Ishikawa (cell line): Measurements from ENCODE around the gene CASP9.

Experiments
- FOXM1 ChIP-seq: IDR thresholded peaks from 2 replicates; pipeline ENCODE4 v1.6.1; 2012; ENCODE audit warnings: low read depth, borderline replicate concordance
- RAD21 ChIP-seq: IDR thresholded peaks from 2 replicates; pipeline ENCODE4 v1.6.1; 2012; ENCODE audit warnings: low read depth
- TAF1 ChIP-seq: IDR thresholded peaks from 2 replicates; pipeline ENCODE4 v1.6.1; 2012; ENCODE audit warnings: low read depth, mild to moderate bottlenecking
- USF1 ChIP-seq: IDR thresholded peaks from 2 replicates; pipeline ENCODE4 v1.6.1; 2012
- YY1 ChIP-seq: IDR thresholded peaks from 2 replicates; pipeline ENCODE4 v1.6.1; 2012; ENCODE audit warnings: low read depth
- TF ChIP-seq, protein P1 (sequence below): IDR thresholded peaks from 2 replicates; pipeline ENCODE4 v1.6.1; 2012; ENCODE audit warnings: low read depth, mild to moderate bottlenecking
- TF ChIP-seq, protein P2 (sequence below): IDR thresholded peaks from 2 replicates; pipeline ENCODE4 v1.6.1; 2012

DNA sequence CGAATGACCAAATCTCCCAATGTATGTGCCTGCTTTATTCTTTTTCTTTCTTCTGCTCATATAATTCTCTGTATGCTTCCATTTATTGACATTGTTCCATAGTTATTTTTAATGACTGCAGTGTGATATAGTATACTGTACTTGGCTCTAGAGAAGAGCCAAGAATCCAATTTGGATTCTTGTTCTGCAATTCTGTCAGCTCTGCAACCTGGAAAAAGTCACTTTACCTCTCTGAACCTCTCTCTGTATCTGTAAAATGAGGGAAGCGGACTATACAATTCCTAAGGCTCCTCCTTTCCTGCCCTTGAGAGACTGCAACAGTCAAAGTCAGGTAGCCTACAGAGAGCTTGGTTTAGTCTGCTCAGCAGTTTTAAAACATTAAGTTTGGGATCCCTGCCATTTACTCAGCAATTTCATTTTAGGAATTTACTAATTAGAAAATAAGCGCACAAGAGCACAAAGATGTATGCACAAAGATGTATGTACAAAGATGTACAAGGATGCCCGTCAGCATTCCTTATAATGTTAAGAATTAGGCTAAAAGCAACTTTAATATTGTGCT is 17.3 kb upstream of the CASP9 start:
- TF ChIP-seq RAD21 (no peak), FOXM1 (no peak), USF1 (no peak), YY1 (no peak), TAF1 (no peak)
- TF ChIP-seq, protein P1, sequence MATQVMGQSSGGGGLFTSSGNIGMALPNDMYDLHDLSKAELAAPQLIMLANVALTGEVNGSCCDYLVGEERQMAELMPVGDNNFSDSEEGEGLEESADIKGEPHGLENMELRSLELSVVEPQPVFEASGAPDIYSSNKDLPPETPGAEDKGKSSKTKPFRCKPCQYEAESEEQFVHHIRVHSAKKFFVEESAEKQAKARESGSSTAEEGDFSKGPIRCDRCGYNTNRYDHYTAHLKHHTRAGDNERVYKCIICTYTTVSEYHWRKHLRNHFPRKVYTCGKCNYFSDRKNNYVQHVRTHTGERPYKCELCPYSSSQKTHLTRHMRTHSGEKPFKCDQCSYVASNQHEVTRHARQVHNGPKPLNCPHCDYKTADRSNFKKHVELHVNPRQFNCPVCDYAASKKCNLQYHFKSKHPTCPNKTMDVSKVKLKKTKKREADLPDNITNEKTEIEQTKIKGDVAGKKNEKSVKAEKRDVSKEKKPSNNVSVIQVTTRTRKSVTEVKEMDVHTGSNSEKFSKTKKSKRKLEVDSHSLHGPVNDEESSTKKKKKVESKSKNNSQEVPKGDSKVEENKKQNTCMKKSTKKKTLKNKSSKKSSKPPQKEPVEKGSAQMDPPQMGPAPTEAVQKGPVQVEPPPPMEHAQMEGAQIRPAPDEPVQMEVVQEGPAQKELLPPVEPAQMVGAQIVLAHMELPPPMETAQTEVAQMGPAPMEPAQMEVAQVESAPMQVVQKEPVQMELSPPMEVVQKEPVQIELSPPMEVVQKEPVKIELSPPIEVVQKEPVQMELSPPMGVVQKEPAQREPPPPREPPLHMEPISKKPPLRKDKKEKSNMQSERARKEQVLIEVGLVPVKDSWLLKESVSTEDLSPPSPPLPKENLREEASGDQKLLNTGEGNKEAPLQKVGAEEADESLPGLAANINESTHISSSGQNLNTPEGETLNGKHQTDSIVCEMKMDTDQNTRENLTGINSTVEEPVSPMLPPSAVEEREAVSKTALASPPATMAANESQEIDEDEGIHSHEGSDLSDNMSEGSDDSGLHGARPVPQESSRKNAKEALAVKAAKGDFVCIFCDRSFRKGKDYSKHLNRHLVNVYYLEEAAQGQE: no peak
- TF ChIP-seq, protein P2, sequence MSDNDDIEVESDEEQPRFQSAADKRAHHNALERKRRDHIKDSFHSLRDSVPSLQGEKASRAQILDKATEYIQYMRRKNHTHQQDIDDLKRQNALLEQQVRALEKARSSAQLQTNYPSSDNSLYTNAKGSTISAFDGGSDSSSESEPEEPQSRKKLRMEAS: no peak
